GM06990 (cell line): ENCODE measurements around the gene PPIL3.

Experiments used
- DNase-seq: peaks from one replicate; pipeline ENCODE4 v3.0.0-alpha.2; 2011; ENCODE audit not compliant: insufficient read length; ENCODE audit errors: extremely low read depth
- H3K27me3 ChIP-seq: replicated peaks from 2 replicates; pipeline ENCODE4 v1.6.0; 2011; ENCODE audit warnings: low read length; ENCODE audit not compliant: control insufficient read depth, insufficient read depth
- H3K36me3 ChIP-seq: 2 replicates; pipeline ENCODE4 v1.5.1; 2011; ENCODE audit warnings: low read length; ENCODE audit not compliant: control insufficient read depth, insufficient read depth
- H3K4me3 ChIP-seq: replicated peaks from 2 replicates; pipeline ENCODE4 v1.5.1; 2011; ENCODE audit warnings: low read depth, mild to moderate bottlenecking, control low read depth, low read length
- CTCF ChIP-seq: IDR thresholded peaks from 2 replicates; pipeline ENCODE4 v1.5.1; 2011; ENCODE audit warnings: low read length, control low read depth, mild to moderate bottlenecking, inconsistent platforms; ENCODE audit not compliant: insufficient read depth, poor library complexity, severe bottlenecking

Gene PPIL3

DNA sequence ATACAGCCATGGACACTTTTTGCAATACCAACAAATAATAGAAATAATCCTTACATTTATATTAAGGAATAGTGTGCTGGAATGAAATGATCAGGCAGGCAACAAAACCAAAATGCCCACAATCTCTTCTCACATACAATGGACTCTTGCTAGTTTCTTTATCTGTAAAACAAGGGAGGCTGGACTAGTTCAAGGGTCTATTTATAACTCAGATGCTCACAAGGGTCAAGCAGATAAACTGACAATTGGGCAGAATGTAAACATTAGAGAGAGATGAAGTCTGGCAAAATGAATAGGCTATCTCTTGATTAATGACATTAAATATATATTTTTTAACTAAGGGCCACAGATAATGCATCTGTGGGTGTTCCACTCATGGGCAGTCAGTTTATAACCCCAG, 11.4 kb downstream of the PPIL3 start:
- Histone ChIP-seq H3K4me3 (no peak overlapping the region), H3K27me3 (no peaks in the 10 kb centered on the region), H3K36me3 (peaks cover 2% of the 10 kb centered on the region)
- no peak for TF ChIP-seq CTCF
- no peak for DNase-seq

- DNase-seq, result no peak
- TF ChIP-seq CTCF, result no peak
- H3K4me3 ChIP-seq, result no peak overlapping the region
- no peaks in the 10 kb centered on the region for H3K27me3 ChIP-seq
- H3K36me3 ChIP-seq, result no peaks in the 10 kb centered on the region; the same call in 1 of the 2 replicates
Observed at GRCh38 chr2:200873560-200873959, 15.3 kb downstream of the PPIL3 start.

DNA sequence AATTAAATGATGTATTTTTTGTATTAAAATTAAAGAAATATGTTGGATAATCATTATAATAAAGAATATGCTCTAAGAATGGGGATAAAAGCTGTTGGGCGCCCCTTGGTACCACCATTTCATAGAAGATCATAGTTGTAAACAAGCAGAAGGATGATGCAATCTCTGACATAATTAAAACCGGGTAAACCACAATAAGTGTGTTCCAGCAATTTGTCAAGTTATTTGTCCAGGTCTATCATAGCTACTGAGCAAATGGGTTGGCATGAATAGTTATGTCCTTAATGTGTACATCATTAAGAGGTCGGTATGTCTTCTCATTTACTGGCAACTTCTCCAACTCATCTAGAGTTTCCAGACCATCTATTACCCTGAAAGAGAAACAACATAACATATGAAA, 17.7 kb downstream of the PPIL3 start:
- Histone ChIP-seq H3K36me3 (no peaks in the 10 kb centered on the region; the same call in 1 of the 2 replicates), H3K4me3 (no peak overlapping the region), H3K27me3 (no peaks in the 10 kb centered on the region)
- DNase-seq, result no peak
- no peak for TF ChIP-seq CTCF

DNA sequence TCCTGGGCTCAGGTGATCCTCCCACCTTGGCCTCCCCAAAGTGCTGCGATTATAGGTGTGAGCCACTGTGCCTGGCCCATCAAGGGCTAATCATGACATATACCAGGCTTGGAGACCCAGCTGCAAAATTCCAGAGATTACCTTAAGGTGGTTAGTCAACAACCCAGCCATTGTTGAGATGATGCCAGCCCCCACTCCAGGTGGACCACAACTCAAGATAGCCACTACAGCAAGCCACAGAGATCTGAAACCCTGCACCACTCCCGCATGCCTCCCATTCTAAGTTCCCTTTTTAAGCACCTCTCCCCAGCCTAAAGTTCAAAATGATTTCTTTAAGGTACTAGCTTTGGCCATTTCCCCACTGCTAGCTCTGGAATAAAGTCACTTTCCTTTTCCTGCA, 19.9 kb downstream of the PPIL3 start:
- no peak for DNase-seq
- Histone ChIP-seq H3K4me3 (no peak overlapping the region), H3K27me3 (no peaks in the 10 kb centered on the region), H3K36me3 (no peaks in the 10 kb centered on the region; the same call in 1 of the 2 replicates)
- TF ChIP-seq CTCF, result no peak

GRCh38 chr2:200864176-200865034, 24.5 kb downstream of the PPIL3 start, which contains the start of gene CLK1:
CLK1 (minus strand) TSS chr2:200864658; CDS start chr2:200861862, 2,796 bp downstream.
- peaks cover 2% of the 10 kb centered on the region for H3K36me3 ChIP-seq
- no peak for TF ChIP-seq CTCF
- H3K4me3 ChIP-seq, result peak within 1 kb of the TSS; percentile 100
- DNase-seq, result peak; percentile 97
- H3K27me3 ChIP-seq, result no peaks in the 10 kb centered on the region
